Gastroesophageal sphincter (tissue), 4 donors: ENCODE data around the gene ATP23. TPM values are rescaled to one million over a fixed set of nuclear protein-coding genes. Genes with fewer than 3 reads are reported as not detected.

Experiments
- ATAC-seq: fragments of 150-250 bp; one replicate; pipeline ENCODE4 v1.9.1; 2016; ENCODE audit warnings: mild to moderate bottlenecking, moderate library complexity
- H3K27ac ChIP-seq, 4 donors: fragments of 200-600 bp; sonication (generic) in 3 of 4; 1 replicate in 3 of 4; 2 replicates in 1 of 4; pipeline ENCODE4 v1.5.1; 2016 to 2019
- H3K27me3 ChIP-seq: fragments of 200-600 bp; sonication (generic); one replicate; pipeline ENCODE4 v1.5.1; 2019
- H3K36me3 ChIP-seq, 2 donors: fragments of 200-600 bp; sonication (generic); one replicate each; pipeline ENCODE4 v1.5.1; 2019; ENCODE audit warnings: control low read depth in 1 of 2
- H3K4me1 ChIP-seq, 3 donors: fragments of 200-600 bp; sonication (generic); 1 replicate in 2 of 3; 2 replicates in 1 of 3; pipeline ENCODE4 v1.5.1; 2016 to 2019; ENCODE audit warnings: control low read depth in 2 of 3
- H3K4me3 ChIP-seq, 2 donors: fragments of 200-600 bp; sonication (generic); one replicate each; pipeline ENCODE4 v1.5.1; 2019; ENCODE audit warnings: mild to moderate bottlenecking in 1 of 2, moderate library complexity in 1 of 2
- H3K9me3 ChIP-seq, 3 donors: fragments of 200-600 bp; sonication (generic); one replicate each; pipeline ENCODE4 v1.5.1; 2017 to 2019; ENCODE audit warnings: control low read depth in 2 of 3
- EP300 ChIP-seq: sonication (generic); formaldehyde crosslinking; IDR thresholded peaks from one replicate; pipeline ENCODE4 v1.6.1; 2017; ENCODE audit warnings: antibody characterized with exemption, mild to moderate bottlenecking
- POLR2A ChIP-seq, 2 donors: fragments of 450-650 bp; IDR thresholded peaks; one replicate each; pipeline ENCODE4 v1.6.1; 2017; ENCODE audit warnings: antibody characterized with exemption in 2 of 2, mild to moderate bottlenecking in 2 of 2, moderate library complexity in 1 of 2
- POLR2AphosphoS5 ChIP-seq: sonication (generic); formaldehyde crosslinking; IDR thresholded peaks from one replicate; pipeline ENCODE4 v1.6.1; 2017; ENCODE audit warnings: antibody characterized with exemption
- WGBS, 2 donors: methylation state at CpG; one replicate each; pipeline ENCODE4 v1.1.5; 2018; ENCODE audit warnings: low coverage in 1 of 2; 5-methylcytosine and 5-hydroxymethylcytosine counted together
- total RNA-seq, 4 donors: library from RNA; depleted of rRNA; stranded (reverse); fragments of >200 nt; gene quantifications; one replicate each; pipeline ENCODE4 v1.1.0, GENCODE V29; 2016
- TF ChIP-seq, protein P1 (sequence below), 4 experiments: fragments of 200-600 bp in 2 of 4; fragments of 450-650 bp in 2 of 4; sonication (generic) in 1 of 4; IDR thresholded peaks; one replicate each; pipeline ENCODE4 v1.5.1; 2017 to 2019; ENCODE audit warnings: antibody characterized with exemption in 4 of 4, mild to moderate bottlenecking in 2 of 4, moderate library complexity in 2 of 4

ATP23 gene
- total RNA-seq, 4 donors from 2014 or later = 7.2 to 24.4 (median 14.7) TPM

DNA sequence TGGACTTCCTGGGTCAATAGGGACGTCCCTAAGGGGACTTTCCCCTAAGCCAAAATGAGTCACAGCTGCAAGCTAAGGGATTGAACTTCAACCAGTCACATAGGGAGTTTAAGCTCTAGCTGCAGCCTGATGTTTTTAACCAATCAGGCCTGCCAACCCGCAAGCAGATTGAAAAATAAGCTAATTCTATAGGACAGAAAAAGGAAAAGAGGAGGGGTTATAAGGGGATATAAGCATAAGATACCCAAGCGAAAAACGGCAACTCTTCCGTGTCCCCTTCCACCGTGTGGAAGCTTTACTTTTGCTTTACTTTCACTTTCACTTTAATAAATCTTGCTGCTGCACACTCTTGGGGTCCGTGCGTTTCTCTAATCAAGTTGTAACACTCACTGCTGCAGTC, 24.4 kb downstream of the ATP23 start:
- Histone ChIP-seq H3K27me3 (no peaks in the 10 kb centered on the region), H3K27ac (no peak overlapping the region), H3K36me3 (no peaks in the 10 kb centered on the region), H3K9me3 (peaks cover 0 to 35% (median 0%) of the 10 kb centered on the region in 3 donors), H3K4me1 (no peaks in the 10 kb centered on the region), H3K4me3 (no peak overlapping the region)
- TF ChIP-seq POLR2AphosphoS5 = no peak
- TF ChIP-seq, protein P1, sequence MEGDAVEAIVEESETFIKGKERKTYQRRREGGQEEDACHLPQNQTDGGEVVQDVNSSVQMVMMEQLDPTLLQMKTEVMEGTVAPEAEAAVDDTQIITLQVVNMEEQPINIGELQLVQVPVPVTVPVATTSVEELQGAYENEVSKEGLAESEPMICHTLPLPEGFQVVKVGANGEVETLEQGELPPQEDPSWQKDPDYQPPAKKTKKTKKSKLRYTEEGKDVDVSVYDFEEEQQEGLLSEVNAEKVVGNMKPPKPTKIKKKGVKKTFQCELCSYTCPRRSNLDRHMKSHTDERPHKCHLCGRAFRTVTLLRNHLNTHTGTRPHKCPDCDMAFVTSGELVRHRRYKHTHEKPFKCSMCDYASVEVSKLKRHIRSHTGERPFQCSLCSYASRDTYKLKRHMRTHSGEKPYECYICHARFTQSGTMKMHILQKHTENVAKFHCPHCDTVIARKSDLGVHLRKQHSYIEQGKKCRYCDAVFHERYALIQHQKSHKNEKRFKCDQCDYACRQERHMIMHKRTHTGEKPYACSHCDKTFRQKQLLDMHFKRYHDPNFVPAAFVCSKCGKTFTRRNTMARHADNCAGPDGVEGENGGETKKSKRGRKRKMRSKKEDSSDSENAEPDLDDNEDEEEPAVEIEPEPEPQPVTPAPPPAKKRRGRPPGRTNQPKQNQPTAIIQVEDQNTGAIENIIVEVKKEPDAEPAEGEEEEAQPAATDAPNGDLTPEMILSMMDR (IDR thresholded peaks at IDR 0.05) = no peak
- no peak for ATAC-seq
- WGBS, 2 donors = 87 to 91% methylated on average over 8 of the region's 8 CpGs

DNA sequence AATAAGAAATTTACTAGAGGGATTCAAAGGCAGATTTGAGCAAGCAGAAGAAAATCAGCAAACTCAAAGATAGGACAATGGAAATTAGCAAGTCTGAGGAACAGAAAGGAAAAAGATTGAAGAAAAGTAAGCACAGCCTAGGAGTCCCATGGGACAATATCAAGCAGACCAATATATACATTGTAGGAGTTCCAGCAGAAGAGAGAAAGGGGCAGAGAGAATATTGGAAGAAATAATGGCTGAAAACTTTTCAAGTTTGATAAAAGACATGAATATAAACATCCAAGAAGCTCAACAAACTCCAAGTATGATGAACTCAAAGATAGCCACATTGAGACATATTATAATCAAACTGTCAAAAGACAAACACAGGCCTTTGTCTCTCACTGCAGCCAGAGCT, 25.2 kb downstream of the ATP23 start:
- Histone ChIP-seq H3K27ac (no peak overlapping the region), H3K4me3 (no peak overlapping the region), H3K27me3 (no peaks in the 10 kb centered on the region), H3K9me3 (peaks cover 0 to 29% (median 0%) of the 10 kb centered on the region in 3 donors), H3K36me3 (no peaks in the 10 kb centered on the region), H3K4me1 (no peaks in the 10 kb centered on the region)
- no peak for TF ChIP-seq POLR2A (IDR thresholded peaks at IDR 0.05)
- TF ChIP-seq, protein P1 (IDR thresholded peaks at IDR 0.05) = no peak
- no peak for TF ChIP-seq EP300
- no peak for TF ChIP-seq POLR2AphosphoS5
- ATAC-seq = no peak

DNA sequence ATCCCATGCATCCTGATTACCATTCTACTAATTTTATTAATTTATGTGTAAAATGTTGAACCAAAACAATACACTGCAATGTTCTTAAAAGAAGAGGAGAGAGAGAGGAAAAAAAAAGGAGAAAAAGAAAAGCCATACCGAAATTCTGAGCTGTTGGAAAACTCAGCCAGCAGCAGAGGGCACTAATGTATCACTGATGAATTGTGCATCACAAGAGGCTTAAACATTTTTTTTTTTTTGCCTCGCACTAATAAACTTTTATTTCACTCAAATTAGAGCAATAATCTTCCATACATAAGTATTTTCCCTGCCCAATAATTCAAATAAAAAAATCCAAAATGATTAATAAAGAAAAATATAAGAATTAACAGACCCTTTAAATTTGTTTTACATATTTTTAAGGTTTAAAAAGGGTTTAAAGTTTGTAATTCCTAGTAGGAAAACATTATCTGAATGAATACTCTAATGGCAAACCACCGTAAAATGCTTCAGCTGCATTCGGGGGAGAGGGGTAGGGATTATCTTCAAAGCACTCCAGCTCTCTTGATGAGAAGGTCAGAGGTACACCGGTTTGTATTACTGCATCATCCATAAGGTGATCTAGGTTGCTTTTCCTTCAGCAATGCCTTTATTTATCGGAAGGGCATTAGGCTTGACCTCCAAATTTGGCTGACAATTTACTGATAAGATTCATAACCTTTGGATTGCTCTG, 41.9 kb downstream of the ATP23 start:
- no peaks in the 10 kb centered on the region for H3K9me3 ChIP-seq
- TF ChIP-seq EP300 (no peak), POLR2A (IDR thresholded peaks at IDR 0.05) (no peak)
- TF ChIP-seq, protein P1 (IDR thresholded peaks at IDR 0.05) = peak; percentile 41 to 68 (median 66)
- H3K27me3 ChIP-seq = no peaks in the 10 kb centered on the region
- no peak overlapping the region for H3K4me3 ChIP-seq
- no peaks in the 10 kb centered on the region for H3K36me3 ChIP-seq
- H3K4me1 ChIP-seq = peaks cover 0 to 16% (median 0%) of the 10 kb centered on the region in 3 donors
- no peak for ATAC-seq
- 28 to 30% methylated on average over 6 of the region's 6 CpGs for WGBS, 2 donors
- no peak overlapping the region for H3K27ac ChIP-seq

DNA sequence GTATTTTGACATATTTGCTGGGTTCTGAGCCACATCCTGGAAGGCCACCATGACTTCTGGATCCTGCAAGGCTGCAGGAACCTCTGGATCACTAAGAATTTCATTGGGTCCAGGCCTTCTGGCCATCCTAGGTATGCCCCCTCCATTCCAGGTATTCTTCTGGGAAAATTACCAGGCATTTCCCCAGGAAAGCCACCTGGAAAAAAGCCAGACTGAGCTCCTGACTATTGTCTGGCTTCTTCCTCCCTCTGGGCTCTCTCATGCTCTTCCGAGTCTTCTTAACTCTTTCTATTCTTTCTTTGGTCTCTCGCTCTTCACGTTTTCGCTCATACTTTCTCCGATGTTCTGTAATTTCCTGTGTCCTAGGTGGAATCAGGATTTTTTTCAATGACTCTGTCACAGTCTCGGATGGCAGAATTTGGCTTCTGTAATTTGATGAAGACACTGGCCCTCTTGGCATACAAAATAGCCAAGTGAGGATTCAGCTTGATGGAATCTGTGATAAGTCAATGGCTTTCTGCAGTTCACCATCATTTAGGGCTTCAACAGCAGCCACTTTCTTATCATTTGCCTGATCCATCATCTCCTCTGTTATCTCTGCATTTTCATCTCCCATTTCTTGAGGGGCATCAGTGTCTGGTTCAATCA, 42.6 kb downstream of the ATP23 start:
- H3K4me3 ChIP-seq = no peak overlapping the region
- WGBS, 2 donors = 87 to 89% methylated on average over 6 of the region's 6 CpGs
- no peaks in the 10 kb centered on the region for H3K36me3 ChIP-seq
- TF ChIP-seq EP300 (no peak), POLR2AphosphoS5 (no peak), POLR2A (IDR thresholded peaks at IDR 0.05) (no peak)
- TF ChIP-seq, protein P1 (IDR thresholded peaks at IDR 0.05) = no peak
- H3K4me1 ChIP-seq = peaks cover 0 to 16% (median 0%) of the 10 kb centered on the region in 3 donors
- no peaks in the 10 kb centered on the region for H3K27me3 ChIP-seq
- no peak overlapping the region for H3K27ac ChIP-seq
- H3K9me3 ChIP-seq = no peaks in the 10 kb centered on the region
- no peak for ATAC-seq

GRCh38 chr12:57984629-57985151, 43.3 kb downstream of the ATP23 start:
- Histone ChIP-seq H3K9me3 (no peaks in the 10 kb centered on the region), H3K27ac (no peak overlapping the region), H3K4me1 (peaks cover 0 to 20% (median under 1%) of the 10 kb centered on the region in 3 donors), H3K4me3 (no peak overlapping the region), H3K27me3 (no peaks in the 10 kb centered on the region), H3K36me3 (no peaks in the 10 kb centered on the region)
- TF ChIP-seq EP300 (no peak), POLR2AphosphoS5 (no peak), POLR2A (IDR thresholded peaks at IDR 0.05) (no peak)
- TF ChIP-seq, protein P1 (IDR thresholded peaks at IDR 0.05) = no peak
- 80 to 91% methylated on average over 7 to 14 of the region's 16 CpGs for WGBS, 2 donors
- no peak for ATAC-seq
